ENCODE measurements around the gene CFAP46. TPM values are rescaled to one million over a fixed set of nuclear protein-coding genes. Genes with fewer than 3 reads are reported as not detected.

CFAP46 gene
- total and polyA plus RNA-seq, 2 experiments from 2014 or later, result 3.1 to 5.4 TPM

GRCh38 chr10:132904814-132905649 lies 37.3 kb downstream of the CFAP46 start (continued):
- TF ChIP-seq ZNF462 (CRISPR knock-in tag; IDR thresholded peaks at IDR 0.05) (no peak), NANOG (IDR thresholded peaks at IDR 0.05; ENCODE audit: borderline replicate concordance) (no peak), CTCF (conservative IDR thresholded peaks at IDR 0.05; ENCODE audit: low read depth in 2 of 2) (no peak), STAT1 (IDR thresholded peaks at IDR 0.05; ENCODE audit: unreplicated experiment) (no peak), CREB1 (CRISPR knock-in tag; IDR thresholded peaks at IDR 0.05; ENCODE audit: low read depth) (no peak), JUNB (IDR thresholded peaks at IDR 0.05; ENCODE audit: unreplicated experiment) (no peak), ZNF114 (CRISPR knock-in tag; IDR thresholded peaks at IDR 0.05) (no peak), ZNF331 (CRISPR knock-in tag; IDR thresholded peaks at IDR 0.05; ENCODE audit: low read depth) (no peak), EZH2 (IDR thresholded peaks at IDR 0.05; ENCODE audit: low read depth, unreplicated experiment) (no peak)
